Measurements from ENCODE around the gene SYNGR3.
A peak's percentile ranks its signal among the peaks of the same experiment; 100 is the strongest.

- TF ChIP-seq CTCF (IDR thresholded peaks at IDR 0.05 in 8 of 11, conservative IDR thresholded peaks at IDR 0.05 in 3 of 11), result no peak
- no peak for TF ChIP-seq POLR2A (IDR thresholded peaks at IDR 0.05)
- peak in 1 of 3 donors; percentile 31 for TF ChIP-seq POLR2AphosphoS5 (IDR thresholded peaks at IDR 0.05)
These were observed at the start of gene SYNGR3 for GRCh38 chr16:1989209-1990100.

Measured in spleen (tissue), 7 donors.